DMS153 (cell line): ENCODE results near the gene FAM241A.

Experiments used
- DNase-seq: peaks from one replicate; lab custom pipeline; 2025; lab: John Stamatoyannopoulos, UW

FAM241A gene

DNA sequence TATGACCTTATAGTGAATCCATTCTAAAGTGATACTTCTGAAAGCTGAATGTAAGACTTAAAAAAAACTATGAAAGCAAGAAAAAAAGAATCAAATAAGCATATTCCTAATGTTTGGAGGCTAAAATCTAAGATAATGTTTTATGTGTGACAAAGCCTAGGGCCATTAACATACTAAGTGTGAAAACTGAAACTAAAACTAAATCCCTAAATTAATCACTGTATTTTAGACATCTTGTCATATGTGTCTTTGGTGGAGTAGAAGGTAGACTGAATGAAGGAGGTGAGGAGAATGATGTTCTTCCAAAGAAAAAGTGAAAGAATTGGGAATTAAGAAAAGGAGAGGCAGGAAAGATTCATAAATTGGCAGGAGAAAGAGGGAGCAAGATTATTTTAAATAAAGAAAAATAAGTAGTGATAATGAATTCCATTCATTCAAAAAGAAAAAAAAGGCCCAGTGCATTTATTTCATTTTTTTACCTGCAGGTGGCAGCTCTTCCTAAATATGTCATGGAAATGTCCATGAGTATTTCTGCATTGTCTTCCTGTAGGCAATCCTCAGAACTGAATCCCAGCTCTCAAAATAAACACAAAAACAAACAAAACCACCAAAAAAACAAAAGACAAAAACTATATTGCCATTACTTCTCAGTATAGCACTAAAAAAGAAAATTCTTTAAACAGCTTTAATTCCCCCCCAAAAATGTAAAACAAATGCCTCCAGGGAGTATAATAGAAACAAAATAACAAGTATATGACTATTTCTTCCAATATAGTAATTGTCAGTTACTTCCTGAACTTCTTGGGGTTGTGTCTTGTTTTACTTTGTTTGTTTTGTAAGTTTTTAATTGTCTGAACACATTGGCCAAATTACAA, 69.4 kb downstream of the FAM241A start:
- peak; percentile 13 for DNase-seq

DNA sequence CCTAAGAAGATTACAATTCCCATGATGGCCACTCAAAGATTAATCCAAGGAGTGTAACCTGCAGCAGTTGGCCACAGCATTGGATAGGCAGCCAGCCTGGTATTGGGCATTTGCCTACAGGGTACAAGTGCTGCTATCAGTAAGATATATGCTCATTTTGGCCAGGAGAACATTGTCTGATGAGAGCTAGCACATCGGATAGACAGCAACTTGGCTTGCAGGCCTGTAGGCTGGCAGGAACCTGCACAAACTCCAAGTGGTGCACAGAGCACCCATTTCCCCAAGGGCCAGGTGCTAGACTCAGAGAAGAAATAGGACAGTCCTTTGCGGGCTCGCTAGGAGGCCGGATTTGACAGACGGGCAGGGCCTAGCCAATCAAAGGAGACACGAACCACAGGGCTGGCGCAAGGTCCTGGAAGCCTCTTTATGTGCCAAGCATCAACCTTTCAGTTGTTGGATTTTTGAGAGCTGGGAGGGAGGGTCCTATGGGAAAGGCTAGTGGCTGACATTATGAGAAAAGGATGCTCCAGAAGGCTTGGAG, 74.6 kb downstream of the FAM241A start:
- no peak for DNase-seq

DNA sequence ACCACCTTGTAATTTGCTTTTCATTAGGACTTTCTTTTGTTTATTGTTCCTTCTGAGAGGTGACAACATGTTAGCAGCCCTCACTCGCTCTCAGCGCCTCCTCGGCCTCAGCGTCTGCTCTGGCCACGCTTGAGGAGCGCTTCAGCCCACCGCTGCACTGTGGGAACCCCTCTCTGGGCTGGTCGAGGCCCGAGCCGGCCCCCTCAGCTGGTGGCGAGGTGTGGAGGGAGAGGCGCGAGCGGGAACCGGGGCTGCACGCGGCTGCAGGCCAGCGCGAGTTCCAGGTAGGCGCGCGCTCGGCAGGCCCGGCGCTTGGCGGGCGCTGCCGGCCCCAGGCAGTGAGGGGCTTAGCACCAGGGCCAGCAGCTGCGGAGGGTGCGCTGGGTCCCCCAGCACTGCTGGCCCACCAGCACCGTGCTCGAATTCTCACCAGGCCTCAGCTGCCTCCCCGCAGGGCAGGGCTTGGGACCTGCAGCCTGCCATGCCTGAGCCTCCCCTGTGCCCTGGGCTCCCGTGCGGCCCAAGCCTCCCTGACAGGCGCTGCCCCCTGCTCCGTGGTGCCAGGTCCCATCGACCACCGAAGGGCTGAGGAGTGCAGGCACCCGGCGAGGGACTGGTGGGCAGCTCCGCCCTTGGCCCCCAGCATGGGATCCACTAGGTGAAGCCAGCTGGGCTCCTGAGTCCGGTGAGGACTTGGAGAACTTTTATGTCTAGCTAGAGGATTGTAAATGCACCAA, 77.1 kb downstream of the FAM241A start:
- DNase-seq = no peak

DNA sequence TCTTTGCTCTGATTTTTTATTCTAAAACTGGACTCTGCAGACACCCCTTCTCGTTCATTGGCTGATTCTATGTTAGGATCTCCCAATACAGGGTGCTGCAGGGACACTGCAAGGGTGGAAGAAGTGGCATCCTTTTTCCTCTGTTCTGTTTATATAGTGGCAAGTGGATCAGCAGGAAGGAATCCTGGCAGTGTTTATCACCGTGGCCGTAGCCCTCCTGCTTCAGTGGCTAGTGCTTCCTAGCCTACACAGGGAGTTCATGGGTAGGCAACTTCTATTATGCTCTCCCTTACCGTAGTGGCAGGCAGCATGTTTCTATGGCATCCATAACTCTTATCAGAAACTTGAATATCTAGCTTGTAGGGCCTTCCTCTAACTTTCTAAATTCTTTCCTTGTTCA, 79.9 kb downstream of the FAM241A start:
- DNase-seq = no peak

DNA sequence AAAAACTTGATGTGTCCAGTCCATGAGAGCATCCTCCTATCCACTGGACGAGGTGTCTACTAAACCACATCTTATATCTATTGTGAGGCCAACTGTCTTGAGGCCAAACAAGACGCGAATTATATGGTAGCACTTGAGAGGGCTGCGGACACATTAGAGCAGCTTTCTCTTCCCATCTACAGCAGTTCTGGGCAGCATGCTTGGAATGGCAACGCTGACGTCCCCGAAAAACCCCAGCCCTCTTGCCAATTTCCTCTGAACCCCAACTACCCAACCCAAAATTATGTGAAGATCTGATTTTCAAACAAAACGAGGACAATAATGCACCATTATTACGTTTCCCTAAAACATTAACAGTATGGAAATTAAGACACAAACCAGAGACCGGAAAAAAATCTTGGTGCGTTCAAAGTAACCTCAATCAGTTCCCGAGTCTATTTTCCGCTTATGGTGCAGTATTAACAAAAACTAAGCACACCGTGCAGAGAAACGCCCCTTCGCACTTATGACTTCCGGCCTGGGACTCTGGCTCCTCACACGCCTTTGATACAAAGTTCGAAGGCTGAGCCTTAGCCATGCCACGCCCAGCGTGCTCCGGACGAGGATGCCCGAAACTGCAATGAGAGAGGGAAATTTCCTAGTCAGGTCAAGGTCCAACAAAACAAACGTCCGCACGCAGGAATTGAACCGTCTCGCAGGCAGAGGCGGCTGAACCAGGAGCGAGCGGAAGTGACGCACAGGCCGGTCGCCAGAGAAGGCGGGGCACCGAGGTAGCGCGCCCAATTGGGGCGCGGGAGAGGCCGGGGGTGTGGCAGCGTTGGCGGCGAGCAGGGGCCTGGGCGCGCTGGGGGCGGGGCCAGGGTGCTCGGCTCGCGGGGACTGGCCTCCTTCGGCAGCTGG, 85.9 kb downstream of the FAM241A start:
- DNase-seq = peak; percentile 92

DNA sequence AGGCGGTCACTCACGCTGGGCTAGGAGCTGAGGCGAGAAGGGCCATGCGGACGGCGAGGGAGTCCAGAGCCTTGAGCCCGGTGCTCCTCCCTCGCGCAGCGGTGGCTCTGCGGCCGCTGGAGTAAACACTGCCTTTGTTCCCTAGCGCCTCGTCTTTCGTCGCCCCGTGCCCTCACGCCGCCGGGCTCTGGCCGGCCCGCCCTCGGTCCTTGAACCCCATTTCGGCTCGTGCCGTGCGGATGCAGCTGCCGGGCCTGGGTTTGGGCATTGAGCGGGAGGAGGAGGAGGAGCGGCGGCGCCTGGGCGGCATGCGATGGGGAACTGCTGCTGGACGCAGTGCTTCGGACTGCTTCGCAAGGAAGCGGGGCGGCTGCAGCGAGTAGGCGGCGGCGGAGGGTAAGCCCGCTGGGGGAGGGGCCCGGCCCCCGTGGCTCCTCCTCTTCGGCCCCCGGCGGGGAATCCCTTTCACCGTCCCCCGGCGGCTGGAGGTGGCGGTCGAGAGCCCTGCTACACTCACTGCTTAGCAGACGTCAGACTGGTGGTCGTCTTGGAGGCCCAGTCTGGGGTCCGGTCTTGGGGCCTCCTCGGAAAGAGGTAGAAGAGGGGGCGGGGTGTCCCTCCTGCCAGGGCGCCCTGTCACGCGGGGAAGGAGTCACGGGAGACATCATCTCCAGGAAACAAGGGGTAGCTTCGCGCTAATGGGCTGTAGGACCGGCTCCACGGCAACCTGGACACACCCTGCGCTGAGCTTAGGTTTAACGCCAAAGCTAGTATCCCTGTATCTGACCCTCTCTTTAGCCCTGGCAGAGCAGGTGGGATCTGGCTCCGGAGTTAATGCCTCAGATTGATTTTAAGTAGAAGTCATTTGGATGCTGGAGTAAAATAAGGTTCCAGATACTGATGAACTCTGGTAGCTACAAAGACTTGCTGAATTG, 86.8 kb downstream of the FAM241A start, which contains the start of gene AP1AR:
Gene AP1AR (plus strand): TSS at position 9 of the 935 bp plus-strand sequence. CDS start 305 bp downstream, at position 314.
- peak; percentile 68 for DNase-seq

DNA sequence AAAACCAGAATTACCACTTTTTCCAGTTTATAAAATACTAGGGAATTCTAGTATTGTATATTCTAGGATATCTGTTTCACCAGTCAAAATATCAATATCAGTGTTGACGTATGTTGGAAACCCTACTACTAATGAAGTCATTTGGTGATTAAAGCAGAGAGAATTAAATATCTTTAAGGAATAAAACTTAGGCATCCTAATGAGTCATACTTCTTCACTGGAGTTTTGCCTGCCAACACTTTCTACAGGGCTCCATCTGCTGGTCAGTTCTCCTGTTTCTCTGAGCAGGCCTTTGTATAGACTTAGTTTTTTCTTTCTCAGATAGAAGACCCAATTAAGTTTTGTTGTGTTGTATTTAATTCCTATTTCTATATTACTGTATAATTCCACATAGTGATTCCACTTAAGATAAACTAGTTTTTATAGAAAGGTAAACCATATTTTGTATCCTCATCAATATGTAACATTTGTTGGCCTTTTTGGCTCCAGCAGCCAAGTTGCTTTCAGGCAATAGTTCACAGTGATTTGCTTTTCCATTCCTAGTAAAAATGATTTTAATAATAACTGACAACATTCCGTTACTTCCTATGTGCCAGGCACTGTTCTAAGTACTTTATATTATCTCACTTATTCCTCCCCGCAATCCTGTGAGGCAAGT, 89.8 kb downstream of the FAM241A start:
- peak; percentile 9 for DNase-seq

DNA sequence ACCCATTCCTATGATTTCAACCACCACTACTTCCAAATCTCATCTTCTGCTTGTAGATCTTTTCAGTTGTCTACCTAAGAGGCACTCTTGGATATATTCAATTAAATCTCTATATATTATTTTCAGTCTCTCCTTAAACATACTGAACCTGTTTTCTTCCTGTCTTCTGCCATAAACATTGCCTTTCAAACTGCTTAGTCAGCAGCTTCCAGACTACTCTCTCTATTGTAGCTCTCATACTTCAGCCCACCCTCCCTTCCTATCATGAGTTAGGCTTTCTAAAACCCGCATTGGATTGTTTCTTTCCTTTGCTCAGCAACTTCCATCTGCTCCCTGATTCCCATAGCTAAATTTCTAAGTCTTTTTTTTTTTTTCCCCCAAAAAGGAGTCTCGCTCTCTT, 90.8 kb downstream of the FAM241A start:
- no peak for DNase-seq

DNA sequence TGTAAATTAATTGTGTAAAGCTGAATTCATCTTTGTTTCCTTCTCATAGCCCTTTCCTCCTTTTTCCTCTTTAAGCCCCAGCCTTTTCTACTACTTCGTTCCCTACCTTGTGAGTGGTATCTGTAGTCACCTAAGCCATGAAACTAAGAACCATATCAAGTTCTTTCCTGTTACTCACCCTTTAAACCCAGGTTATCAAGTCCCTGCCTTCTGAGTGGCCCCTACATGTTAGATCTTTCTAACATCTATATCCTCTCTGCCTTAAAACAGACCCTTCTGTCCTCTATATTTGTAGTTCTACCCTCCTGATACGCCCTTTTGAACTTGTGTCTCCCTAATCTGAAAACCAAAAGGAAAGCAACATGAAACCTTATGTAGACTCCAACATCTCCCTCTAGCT, 93.6 kb downstream of the FAM241A start:
- DNase-seq = no peak
